Activated naive CD8-positive, alpha-beta T cell treated with anti-CD3 and anti-CD28 coated beads for 36 hours (primary cell): Measurements from ENCODE around the gene OR5D18. TPM values are rescaled to one million over a fixed set of nuclear protein-coding genes. Genes with fewer than 3 reads are reported as not detected.

Experiments
- total RNA-seq, 2 experiments: library from RNA; stranded (reverse); gene quantifications; one replicate each; pipeline ENCODE4 v1.2.3, GENCODE V29; 2021

OR5D18 gene
- total RNA-seq, 2 experiments from 2014 or later = not detected

Other genes with a start within 250 kb of the OR5D18 start
- gene OR4C16, start 247.5 kb upstream of the OR5D18 start, total RNA-seq = not detected
- not detected for gene OR4C11, start 212.0 kb upstream of the OR5D18 start, total RNA-seq
- gene OR4P4, start 184.5 kb upstream of the OR5D18 start, total RNA-seq = not detected
- gene OR4S2, start 171.3 kb upstream of the OR5D18 start, total RNA-seq = not detected
- gene OR4C6, start 157.4 kb upstream of the OR5D18 start, total RNA-seq = not detected
- not detected for gene OR5D13, start 46.2 kb upstream of the OR5D18 start, total RNA-seq
- gene OR5D14, start 24.1 kb upstream of the OR5D18 start, total RNA-seq = not detected
- not detected for gene OR5L1, start 8.3 kb upstream of the OR5D18 start, total RNA-seq
- gene OR5L2, start 7.6 kb downstream of the OR5D18 start, total RNA-seq = not detected
- not detected for gene OR5D16, start 19.1 kb downstream of the OR5D18 start, total RNA-seq
- gene TRIM51, start 63.7 kb downstream of the OR5D18 start, total RNA-seq = not detected
- not detected for gene OR5W2, start 95.0 kb downstream of the OR5D18 start, total RNA-seq
- gene OR5I1, start 116.8 kb downstream of the OR5D18 start, total RNA-seq = not detected
- gene OR10AG1, start 150.3 kb downstream of the OR5D18 start, total RNA-seq = not detected
- not detected for gene OR5F1, start 175.0 kb downstream of the OR5D18 start, total RNA-seq
- gene OR5AS1, start 208.0 kb downstream of the OR5D18 start, total RNA-seq = not detected